Activated CD8-positive, alpha-beta T cell treated with anti-CD3 and anti-CD28 coated beads for 36 hours (primary cell): ENCODE data around the gene ZNF524. TPM values are rescaled to one million over a fixed set of nuclear protein-coding genes. Genes with fewer than 3 reads are reported as not detected.

Experiments
- ATAC-seq: fragments of 200-7000 bp; cut with Tn5 transposase; one replicate; pipeline ENCODE4 v1.10.0; 2021; ENCODE audit warnings: mild to moderate bottlenecking, moderate library complexity
- CTCF ChIA-PET: fragments of 350-600 bp; sonication (Branson Sonifier 250); formaldehyde crosslinking; loops from one replicate; lab custom pipeline; 2021; ENCODE audit warnings: antibody characterized with exemption; lab: Charles Lee
- POLR2A ChIA-PET: fragments of 350-600 bp; sonication (Branson Sonifier 250); formaldehyde crosslinking; loops from one replicate; lab custom pipeline; 2021; ENCODE audit warnings: antibody characterized with exemption; lab: Charles Lee
- DNase-seq: peaks from one replicate; pipeline ENCODE4 v3.0.0-alpha.2; 2020
- H3K27ac Mint-ChIP-seq: one replicate; pipeline ENCODE4 v1.8.0; 2021; ENCODE audit warnings: mild to moderate bottlenecking, mixed read lengths
- H3K27me3 Mint-ChIP-seq: one replicate; pipeline ENCODE4 v1.8.0; 2021; ENCODE audit warnings: mixed read lengths
- H3K36me3 Mint-ChIP-seq: one replicate; pipeline ENCODE4 v1.8.0; 2021; ENCODE audit warnings: low read depth, mixed read lengths
- H3K4me1 Mint-ChIP-seq: one replicate; pipeline ENCODE4 v1.8.0; 2021; ENCODE audit warnings: low read depth, mixed read lengths
- H3K4me3 Mint-ChIP-seq: one replicate; pipeline ENCODE4 v1.8.0; 2021; ENCODE audit warnings: mild to moderate bottlenecking, moderate library complexity, mixed read lengths
- H3K9me3 Mint-ChIP-seq: one replicate; pipeline ENCODE4 v1.8.0; 2021; ENCODE audit warnings: mixed read lengths
- CTCF ChIP-seq: fragments of 200-600 bp; IDR thresholded peaks from one replicate; pipeline ENCODE4 v1.8.0; 2022; ENCODE audit warnings: antibody characterized with exemption, mild to moderate bottlenecking
- intact Hi-C: fragments of 100-400 bp; cut with micrococcal nuclease; formaldehyde crosslinking; loops from one replicate; pipeline ENCODE4 v1.10.0; 2022
- total RNA-seq, 2 experiments: library from RNA; stranded (reverse); gene quantifications; one replicate each; pipeline ENCODE4 v1.2.3, GENCODE V29; 2021

Gene ZNF524
- total RNA-seq, 2 experiments from 2014 or later = 11.0 to 12.3 TPM

GRCh38 chr19:55613396-55613795 lies 13.3 kb downstream of the ZNF524 start:
- no peak overlapping the region for H3K4me3 Mint-ChIP-seq
- ATAC-seq (no peak), DNase-seq (no peak)
- POLR2A ChIA-PET = interaction anchor here (0.6 to 1.4 kb wide), 2 partner anchors 9 to 90 kb away, joined by 3 read pairs; no protein-coding TSS in a partner anchor
- H3K4me1 Mint-ChIP-seq = peaks cover 28% of the 10 kb centered on the region
- no peaks in the 10 kb centered on the region for H3K27me3 Mint-ChIP-seq
- CTCF ChIA-PET = no interaction called here
- H3K9me3 Mint-ChIP-seq = no peaks in the 10 kb centered on the region
- H3K36me3 Mint-ChIP-seq = peaks cover 43% of the 10 kb centered on the region
- TF ChIP-seq CTCF = no peak
- H3K27ac Mint-ChIP-seq = no peak overlapping the region
- intact Hi-C loops = no loop called here

GRCh38 chr19:55613930-55614710 lies 14.0 kb downstream of the ZNF524 start:
- intact Hi-C loops = no loop called here
- ChIA-PET POLR2A (no interaction called here), CTCF (no interaction called here)
- TF ChIP-seq CTCF = no peak
- no peaks in the 10 kb centered on the region for H3K27me3 Mint-ChIP-seq
- H3K27ac Mint-ChIP-seq = no peak overlapping the region
- DNase-seq (no peak), ATAC-seq (no peak)
- peaks cover 26% of the 10 kb centered on the region for H3K4me1 Mint-ChIP-seq
- no peak overlapping the region for H3K4me3 Mint-ChIP-seq
- no peaks in the 10 kb centered on the region for H3K9me3 Mint-ChIP-seq
- peaks cover 40% of the 10 kb centered on the region for H3K36me3 Mint-ChIP-seq

GRCh38 chr19:55614711-55615542 lies 14.8 kb downstream of the ZNF524 start:
- POLR2A ChIA-PET = interaction anchor here (1.3 kb wide), 1 partner anchor 8 kb away, joined by 5 read pairs; no protein-coding TSS in a partner anchor
- H3K36me3 Mint-ChIP-seq = peaks cover 40% of the 10 kb centered on the region
- H3K4me1 Mint-ChIP-seq = peaks cover 28% of the 10 kb centered on the region
- no peak overlapping the region for H3K27ac Mint-ChIP-seq
- DNase-seq (no peak), ATAC-seq (no peak)
- CTCF ChIA-PET = no interaction called here
- no peak for TF ChIP-seq CTCF
- no peak overlapping the region for H3K4me3 Mint-ChIP-seq
- no peaks in the 10 kb centered on the region for H3K9me3 Mint-ChIP-seq
- H3K27me3 Mint-ChIP-seq = no peaks in the 10 kb centered on the region
- intact Hi-C loops = no loop called here

GRCh38 chr19:55615543-55616394 lies 15.7 kb downstream of the ZNF524 start:
- Mint-ChIP-seq H3K36me3 (peaks cover 42% of the 10 kb centered on the region), H3K27me3 (no peaks in the 10 kb centered on the region), H3K4me3 (no peak overlapping the region), H3K27ac (no peak overlapping the region), H3K4me1 (peaks cover 32% of the 10 kb centered on the region), H3K9me3 (no peaks in the 10 kb centered on the region)
- ATAC-seq (no peak), DNase-seq (no peak)
- no peak for TF ChIP-seq CTCF
- intact Hi-C loops = no loop called here
- ChIA-PET POLR2A (interaction anchor here (1.3 kb wide), 1 partner anchor 9 kb away, joined by 5 read pairs; no protein-coding TSS in a partner anchor), CTCF (interaction anchor here (3.0 kb wide), 1 partner anchor 9 kb away, joined by 15 read pairs; the partner anchor contains the start of gene ZNF865)
